ENCODE results near the gene SLC44A3.

Gene SLC44A3

DNA sequence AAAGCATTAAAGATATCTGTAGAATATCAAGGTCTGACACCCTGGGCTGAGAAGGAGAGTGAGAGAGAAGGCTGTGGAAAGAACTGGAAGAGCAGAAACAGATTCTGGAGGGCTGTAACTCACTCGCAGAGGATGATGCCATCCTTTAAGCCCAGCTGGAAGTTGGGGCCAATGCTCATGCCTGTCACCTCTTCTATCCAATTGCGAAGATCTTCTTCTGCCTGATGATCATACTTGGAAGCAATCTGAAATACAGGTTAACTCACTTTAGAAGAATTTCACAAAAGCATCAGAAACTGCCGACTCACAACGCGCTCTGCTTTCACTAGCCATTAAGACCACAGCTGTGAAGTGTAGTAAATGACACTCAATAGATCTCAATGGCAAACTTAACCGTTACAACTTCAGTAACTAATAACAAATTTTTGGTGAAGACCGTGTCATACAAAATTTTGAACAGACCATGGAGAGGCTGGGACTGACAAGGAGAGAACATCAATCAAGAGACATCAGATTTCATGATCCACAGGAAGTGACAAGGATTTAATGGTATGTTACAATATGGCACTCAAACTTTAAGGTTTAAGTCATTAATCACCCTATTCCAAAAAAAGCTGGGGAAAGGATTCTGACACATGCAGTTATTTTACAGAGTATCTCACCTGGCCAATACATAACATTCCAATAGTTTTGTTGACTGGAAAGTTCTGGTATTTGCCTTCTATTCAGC, 83.3 kb downstream of the SLC44A3 start:
- no peak for TF ChIP-seq ZFX (IDR thresholded peaks at IDR 0.05)
- TF ChIP-seq, protein P1, sequence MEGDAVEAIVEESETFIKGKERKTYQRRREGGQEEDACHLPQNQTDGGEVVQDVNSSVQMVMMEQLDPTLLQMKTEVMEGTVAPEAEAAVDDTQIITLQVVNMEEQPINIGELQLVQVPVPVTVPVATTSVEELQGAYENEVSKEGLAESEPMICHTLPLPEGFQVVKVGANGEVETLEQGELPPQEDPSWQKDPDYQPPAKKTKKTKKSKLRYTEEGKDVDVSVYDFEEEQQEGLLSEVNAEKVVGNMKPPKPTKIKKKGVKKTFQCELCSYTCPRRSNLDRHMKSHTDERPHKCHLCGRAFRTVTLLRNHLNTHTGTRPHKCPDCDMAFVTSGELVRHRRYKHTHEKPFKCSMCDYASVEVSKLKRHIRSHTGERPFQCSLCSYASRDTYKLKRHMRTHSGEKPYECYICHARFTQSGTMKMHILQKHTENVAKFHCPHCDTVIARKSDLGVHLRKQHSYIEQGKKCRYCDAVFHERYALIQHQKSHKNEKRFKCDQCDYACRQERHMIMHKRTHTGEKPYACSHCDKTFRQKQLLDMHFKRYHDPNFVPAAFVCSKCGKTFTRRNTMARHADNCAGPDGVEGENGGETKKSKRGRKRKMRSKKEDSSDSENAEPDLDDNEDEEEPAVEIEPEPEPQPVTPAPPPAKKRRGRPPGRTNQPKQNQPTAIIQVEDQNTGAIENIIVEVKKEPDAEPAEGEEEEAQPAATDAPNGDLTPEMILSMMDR (conservative IDR thresholded peaks at IDR 0.05), result no peak
- no peak overlapping the region for H3K27ac ChIP-seq

DNA sequence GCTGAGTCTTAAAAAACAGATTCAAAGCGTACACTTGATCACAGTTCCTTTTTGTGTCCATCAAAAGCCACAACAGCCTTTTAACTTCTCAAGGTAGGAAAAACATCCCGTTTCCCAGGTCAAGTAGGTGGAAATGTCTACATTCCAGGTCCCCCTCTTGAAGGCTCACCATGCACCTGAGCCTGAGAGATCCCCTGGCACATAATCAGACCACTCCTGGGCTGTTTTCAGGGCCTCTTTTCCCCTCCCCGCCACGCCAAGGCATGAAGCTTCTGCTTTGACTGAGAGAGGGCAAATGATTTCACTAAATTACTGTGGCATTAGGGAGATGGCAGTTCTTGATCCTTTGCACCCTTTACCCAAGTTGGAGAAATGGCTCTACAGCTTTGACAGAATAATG, 85.0 kb downstream of the SLC44A3 start:
- TF ChIP-seq, protein P1 (conservative IDR thresholded peaks at IDR 0.05), result no peak
- TF ChIP-seq ZFX (IDR thresholded peaks at IDR 0.05), result no peak
- H3K27ac ChIP-seq, result no peak overlapping the region

DNA sequence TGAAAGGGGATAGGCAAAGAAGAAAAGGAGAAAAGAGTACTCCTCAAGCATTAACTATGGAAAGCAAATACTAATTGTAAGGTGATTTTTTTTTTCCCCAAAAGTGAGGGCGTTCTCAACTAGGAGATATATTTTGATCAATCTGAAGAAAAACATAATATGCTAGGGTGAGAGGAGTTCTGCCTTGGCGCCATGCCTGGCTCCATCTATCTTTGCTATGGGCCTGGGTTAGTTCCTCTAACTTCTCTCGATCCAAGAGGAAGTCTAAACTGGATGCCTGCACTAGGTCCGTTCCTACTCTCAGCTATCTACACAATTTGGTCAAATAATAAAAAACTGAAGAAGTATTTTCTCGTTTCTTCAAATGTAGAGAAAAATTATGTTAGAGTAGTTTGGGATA, 86.2 kb downstream of the SLC44A3 start:
- no peak overlapping the region for H3K27ac ChIP-seq
- TF ChIP-seq, protein P1 (conservative IDR thresholded peaks at IDR 0.05), result no peak
- TF ChIP-seq ZFX (IDR thresholded peaks at IDR 0.05), result no peak

DNA sequence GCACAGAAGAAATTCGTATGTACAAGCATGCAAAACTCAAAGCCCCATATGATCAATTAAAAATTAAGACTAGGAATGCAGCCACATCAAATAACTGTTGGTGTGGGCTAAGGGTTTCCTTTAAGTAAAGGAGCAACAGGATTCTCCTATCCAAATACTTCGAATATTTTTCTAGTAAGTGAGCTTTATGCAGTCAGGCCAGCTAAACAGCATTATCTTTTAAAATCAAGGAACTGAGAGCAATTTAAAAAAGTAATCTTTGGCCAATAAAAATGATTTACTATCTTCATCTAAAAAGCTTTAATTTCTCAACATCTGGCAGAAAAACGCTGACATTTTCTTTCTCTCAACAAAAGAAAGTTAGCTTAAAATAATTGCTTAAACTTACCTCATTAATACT, 87.0 kb downstream of the SLC44A3 start:
- TF ChIP-seq, protein P1 (conservative IDR thresholded peaks at IDR 0.05), result no peak
- no peak for TF ChIP-seq ZFX (IDR thresholded peaks at IDR 0.05)

DNA sequence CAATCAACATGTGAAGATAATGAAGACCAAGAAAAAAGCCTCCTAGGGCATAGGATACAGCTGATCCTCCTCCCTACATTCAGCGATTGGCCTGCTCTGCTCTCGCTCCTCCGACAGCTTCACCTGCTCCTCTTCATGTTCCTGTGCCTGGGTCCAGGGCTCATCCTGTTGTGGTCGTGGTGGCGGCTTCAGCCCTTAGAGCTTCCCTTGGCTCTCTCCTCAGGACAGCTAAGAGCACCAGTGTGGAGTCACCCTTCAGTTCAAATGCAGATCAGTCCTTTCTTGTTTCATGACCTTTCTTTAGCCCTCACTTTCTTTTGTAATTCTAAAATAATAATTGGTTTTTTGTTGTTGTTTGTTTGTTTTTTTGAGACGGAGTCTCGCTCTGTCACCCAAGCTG, 88.0 kb downstream of the SLC44A3 start:
- TF ChIP-seq, protein P1 (conservative IDR thresholded peaks at IDR 0.05), result no peak
- TF ChIP-seq ZFX (IDR thresholded peaks at IDR 0.05), result no peak
- no peak overlapping the region for H3K27ac ChIP-seq

More for the DNA sequence above, 87.0 kb downstream of the SLC44A3 start:
- H3K27ac ChIP-seq, result no peak overlapping the region

DNA sequence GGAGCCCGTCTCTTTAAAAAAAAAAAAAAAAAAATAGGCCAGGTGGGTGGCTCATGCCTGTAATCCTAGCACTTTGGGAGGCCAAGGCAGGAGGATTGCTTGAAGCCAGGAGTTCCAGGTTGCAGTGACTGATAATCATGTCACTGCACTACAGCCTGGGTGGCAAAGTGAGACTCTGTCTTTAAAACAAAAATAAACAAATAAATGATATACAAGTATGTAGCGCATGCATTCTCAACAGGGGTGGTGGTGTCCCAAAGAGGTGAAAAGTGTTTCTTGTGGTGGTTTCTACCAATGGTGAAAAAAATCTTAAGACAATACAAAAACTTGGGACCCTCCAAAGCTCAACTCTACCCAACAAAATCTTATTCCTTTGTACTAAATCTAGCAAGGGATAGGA, 88.8 kb downstream of the SLC44A3 start:
- no peak for TF ChIP-seq ZFX (IDR thresholded peaks at IDR 0.05)
- TF ChIP-seq, protein P1 (conservative IDR thresholded peaks at IDR 0.05), result no peak
- no peak overlapping the region for H3K27ac ChIP-seq

DNA sequence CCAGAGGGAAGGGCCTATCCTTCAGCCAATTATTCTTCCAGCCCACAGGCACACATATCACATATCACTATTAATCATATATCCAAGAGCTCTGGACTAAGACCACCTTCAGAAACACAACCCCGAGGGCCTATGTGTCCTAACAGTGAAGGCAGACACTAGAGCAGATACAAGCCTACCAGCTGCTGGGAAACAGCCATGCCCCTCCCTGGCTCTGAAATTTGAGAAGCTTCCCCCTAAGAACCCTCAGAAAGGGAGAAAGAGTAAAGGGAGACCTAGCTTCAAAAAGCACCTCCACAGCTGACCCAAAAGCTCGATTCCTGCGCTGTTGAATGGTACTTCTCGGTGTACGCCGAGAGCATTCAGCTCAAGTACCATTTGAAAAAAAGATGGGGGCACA, 89.3 kb downstream of the SLC44A3 start:
- no peak overlapping the region for H3K27ac ChIP-seq

More for the DNA sequence above, 89.3 kb downstream of the SLC44A3 start:
- TF ChIP-seq, protein P1 (conservative IDR thresholded peaks at IDR 0.05), result no peak
- TF ChIP-seq ZFX (IDR thresholded peaks at IDR 0.05), result no peak

Data from C4-2B (cell line).